Hepatocyte (in vitro differentiated cells): ENCODE measurements around the gene IL4I1. TPM values are rescaled to one million over a fixed set of nuclear protein-coding genes. Genes with fewer than 3 reads are reported as not detected.

Experiments
- DNase-seq: peaks from one replicate; pipeline ENCODE4 v3.0.0-alpha.2; 2016; ENCODE audit warnings: low spot score
- H2AFZ ChIP-seq: fragments of 200-600 bp; sonication (generic); 2 replicates; pipeline ENCODE4 v1.6.0; 2016; ENCODE audit warnings: antibody characterized with exemption, mild to moderate bottlenecking
- H3K27ac ChIP-seq: fragments of 200-600 bp; sonication (generic); 2 replicates; pipeline ENCODE4 v1.5.1; 2016; ENCODE audit warnings: mild to moderate bottlenecking
- H3K27me3 ChIP-seq: fragments of 200-600 bp; sonication (generic); 2 replicates; pipeline ENCODE4 v1.6.1; 2016
- H3K36me3 ChIP-seq: fragments of 200-600 bp; sonication (generic); replicated peaks from 2 replicates; pipeline ENCODE4 v1.5.1; 2016; ENCODE audit warnings: low read depth; ENCODE audit not compliant: insufficient read depth
- H3K4me1 ChIP-seq: fragments of 200-600 bp; sonication (generic); 2 replicates; pipeline ENCODE4 v1.5.1; 2016; ENCODE audit warnings: mild to moderate bottlenecking, moderate library complexity; ENCODE audit not compliant: insufficient read depth
- H3K4me2 ChIP-seq: fragments of 200-600 bp; sonication (generic); 2 replicates; pipeline ENCODE4 v1.6.0; 2016
- H3K4me3 ChIP-seq: fragments of 200-600 bp; sonication (generic); 2 replicates; pipeline ENCODE4 v1.5.1; 2016; ENCODE audit warnings: mild to moderate bottlenecking
- H3K79me2 ChIP-seq: fragments of 200-600 bp; sonication (generic); 2 replicates; pipeline ENCODE4 v1.6.0; 2017; ENCODE audit warnings: mild to moderate bottlenecking
- H3K9me2 ChIP-seq: fragments of 200-600 bp; sonication (generic); replicated peaks from 2 replicates; pipeline ENCODE4 v1.6.0; 2017; ENCODE audit warnings: mild to moderate bottlenecking; ENCODE audit not compliant: insufficient read depth
- H3K9me3 ChIP-seq: fragments of 200-600 bp; sonication (generic); 2 replicates; pipeline ENCODE4 v1.5.1; 2016; ENCODE audit warnings: low read depth, mild to moderate bottlenecking
- H4K20me1 ChIP-seq: fragments of 200-600 bp; sonication (generic); 2 replicates; pipeline ENCODE4 v1.6.0; 2016; ENCODE audit warnings: mild to moderate bottlenecking; ENCODE audit not compliant: insufficient read depth, poor library complexity, severe bottlenecking
- EZH2 ChIP-seq: fragments of 200-600 bp; sonication (generic); IDR thresholded peaks from 2 replicates; pipeline ENCODE4 v1.6.1; 2016; ENCODE audit warnings: antibody characterized with exemption, mild to moderate bottlenecking, borderline replicate concordance
- EZH2phosphoT487 ChIP-seq: fragments of 200-600 bp; sonication (generic); IDR thresholded peaks from one replicate; pipeline ENCODE4 v1.6.1; 2018; ENCODE audit warnings: antibody characterized with exemption, mild to moderate bottlenecking, low read depth, moderate library complexity; ENCODE audit not compliant: unreplicated experiment, severe bottlenecking
- WGBS: methylation state at CpG from one replicate; pipeline ENCODE4 v1.1.6; 2016; ENCODE audit warnings: low lambda C conversion rate; ENCODE audit errors: missing lambda C conversion rate; 5-methylcytosine and 5-hydroxymethylcytosine counted together
- polyA plus RNA-seq: library from polyadenylated mRNA; unstranded; fragments of >200 nt; fragmentation: Nextera tagmentation; extraction: Ambion mirVana; gene quantifications from 2 replicates; pipeline ENCODE4 v1.2.1, GENCODE V29; 2016
- total RNA-seq: library from RNA; depleted of rRNA; stranded (reverse); fragments of >200 nt; gene quantifications from 2 replicates; pipeline ENCODE4 v1.2.3, GENCODE V29; 2014
- TF ChIP-seq, protein P1 (sequence below): fragments of 200-600 bp; sonication (generic); IDR thresholded peaks from 2 replicates; pipeline ENCODE4 v1.5.1; 2016; ENCODE audit warnings: antibody characterized with exemption, mild to moderate bottlenecking; ENCODE audit not compliant: poor library complexity

The IL4I1 gene
- total and polyA plus RNA-seq, 2 experiments from 2014 or later = 0.33 to 0.60 TPM

DNA sequence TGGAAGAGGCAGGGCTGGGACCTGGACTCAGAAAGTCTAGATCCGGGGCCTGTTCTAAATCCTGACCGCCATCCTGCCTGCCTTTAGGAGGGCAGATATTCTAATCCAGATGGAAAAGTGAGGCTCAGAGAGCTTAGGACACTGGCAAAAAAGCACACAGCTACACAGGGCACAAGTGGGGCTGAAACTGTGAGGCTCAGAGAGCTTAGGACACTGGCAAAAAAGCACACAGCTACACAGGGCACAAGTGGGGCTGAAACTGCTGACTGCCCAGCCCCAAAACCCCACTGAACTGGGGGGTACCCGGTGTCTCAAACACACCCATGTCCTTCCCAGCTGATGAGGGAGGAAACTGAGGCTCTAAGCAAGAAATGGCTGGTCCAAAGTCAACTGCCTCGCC, 21.5 kb downstream of the IL4I1 start:
- H3K4me2 ChIP-seq = peak overlapping the region; percentile 90
- peak overlapping the region; percentile 96 for H3K27ac ChIP-seq
- H4K20me1 ChIP-seq = no peaks in the 10 kb centered on the region
- peaks cover 13% of the 10 kb centered on the region for H3K4me1 ChIP-seq
- no peak for TF ChIP-seq EZH2
- TF ChIP-seq, protein P1, sequence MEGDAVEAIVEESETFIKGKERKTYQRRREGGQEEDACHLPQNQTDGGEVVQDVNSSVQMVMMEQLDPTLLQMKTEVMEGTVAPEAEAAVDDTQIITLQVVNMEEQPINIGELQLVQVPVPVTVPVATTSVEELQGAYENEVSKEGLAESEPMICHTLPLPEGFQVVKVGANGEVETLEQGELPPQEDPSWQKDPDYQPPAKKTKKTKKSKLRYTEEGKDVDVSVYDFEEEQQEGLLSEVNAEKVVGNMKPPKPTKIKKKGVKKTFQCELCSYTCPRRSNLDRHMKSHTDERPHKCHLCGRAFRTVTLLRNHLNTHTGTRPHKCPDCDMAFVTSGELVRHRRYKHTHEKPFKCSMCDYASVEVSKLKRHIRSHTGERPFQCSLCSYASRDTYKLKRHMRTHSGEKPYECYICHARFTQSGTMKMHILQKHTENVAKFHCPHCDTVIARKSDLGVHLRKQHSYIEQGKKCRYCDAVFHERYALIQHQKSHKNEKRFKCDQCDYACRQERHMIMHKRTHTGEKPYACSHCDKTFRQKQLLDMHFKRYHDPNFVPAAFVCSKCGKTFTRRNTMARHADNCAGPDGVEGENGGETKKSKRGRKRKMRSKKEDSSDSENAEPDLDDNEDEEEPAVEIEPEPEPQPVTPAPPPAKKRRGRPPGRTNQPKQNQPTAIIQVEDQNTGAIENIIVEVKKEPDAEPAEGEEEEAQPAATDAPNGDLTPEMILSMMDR = no peak
- no peak for TF ChIP-seq EZH2phosphoT487
- H3K79me2 ChIP-seq = peaks cover 47% of the 10 kb centered on the region
- no peaks in the 10 kb centered on the region for H3K9me2 ChIP-seq
- H3K27me3 ChIP-seq = no peaks in the 10 kb centered on the region
- no peaks in the 10 kb centered on the region for H3K36me3 ChIP-seq
- H3K4me3 ChIP-seq = peak overlapping the region; percentile 69
- 87% methylated on average over 4 of the region's 4 CpGs for WGBS
- DNase-seq = no peak
- no peak overlapping the region for H2AFZ ChIP-seq
- no peaks in the 10 kb centered on the region for H3K9me3 ChIP-seq

DNA sequence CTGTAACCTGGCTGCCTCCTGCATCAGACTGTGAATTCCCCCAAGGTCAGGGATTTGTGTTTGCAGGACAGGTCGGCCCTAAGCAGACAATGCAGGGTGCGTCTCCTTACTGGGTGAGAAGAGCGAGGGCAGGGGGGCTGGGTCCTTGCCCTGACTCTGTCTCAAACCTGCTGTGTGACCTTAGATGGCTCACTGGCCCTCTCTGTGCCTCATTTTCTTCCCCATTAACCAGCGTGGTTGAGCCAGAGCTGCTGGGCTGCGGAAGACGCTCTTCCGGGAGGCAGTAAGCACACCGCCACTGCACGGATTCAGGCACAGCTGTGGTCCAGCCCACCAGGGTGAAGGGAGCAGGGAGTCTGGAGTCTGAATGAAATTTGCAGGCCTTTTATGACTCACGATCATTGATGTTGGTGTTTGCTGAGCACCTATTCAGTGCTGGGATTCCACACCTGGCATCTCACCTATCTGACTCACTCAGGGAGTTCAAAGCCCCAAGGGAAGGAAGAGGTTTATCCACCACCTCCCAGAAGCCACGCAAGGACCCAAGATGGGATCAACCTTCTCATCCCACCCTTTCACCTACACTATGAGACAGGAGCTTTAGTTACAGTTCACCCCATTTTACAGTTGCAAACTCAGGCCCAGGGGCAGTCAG, 22.1 kb downstream of the IL4I1 start:
- peak overlapping the region; percentile 90 for H3K4me2 ChIP-seq
- TF ChIP-seq EZH2 = no peak
- TF ChIP-seq, protein P1 = no peak
- no peak for TF ChIP-seq EZH2phosphoT487

DNA sequence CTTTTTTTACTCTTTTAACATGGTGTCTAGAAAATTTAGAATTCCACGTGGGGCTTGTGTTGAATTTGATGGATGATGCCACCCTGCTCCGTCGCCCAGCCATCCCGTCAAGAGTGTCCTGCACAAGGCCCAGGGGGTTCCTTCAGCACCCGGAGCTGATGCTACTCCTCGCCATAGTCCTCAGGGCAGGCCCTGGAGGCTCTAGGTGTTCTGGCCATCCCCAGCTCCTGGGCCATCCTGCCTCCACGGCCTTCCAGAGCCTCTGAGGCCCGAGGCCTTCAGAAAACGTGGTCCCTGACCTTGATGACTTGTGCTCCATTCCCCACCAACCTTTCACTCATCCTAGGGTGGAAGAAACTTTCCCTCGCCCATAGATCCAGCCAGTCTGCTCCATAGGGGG, 22.9 kb downstream of the IL4I1 start:
- Histone ChIP-seq H3K9me3 (no peaks in the 10 kb centered on the region), H4K20me1 (no peaks in the 10 kb centered on the region), H3K4me2 (no peak overlapping the region), H3K27ac (no peak overlapping the region), H2AFZ (no peak overlapping the region), H3K79me2 (peaks cover 39% of the 10 kb centered on the region), H3K27me3 (no peaks in the 10 kb centered on the region), H3K4me1 (peaks cover 13% of the 10 kb centered on the region), H3K4me3 (no peak overlapping the region), H3K36me3 (no peaks in the 10 kb centered on the region), H3K9me2 (no peaks in the 10 kb centered on the region)
- TF ChIP-seq, protein P1 = no peak
- TF ChIP-seq EZH2 (no peak), EZH2phosphoT487 (no peak)
- WGBS = 96% methylated on average over 10 of the region's 10 CpGs
- no peak for DNase-seq

More for the DNA sequence above, 22.1 kb downstream of the IL4I1 start:
- H3K9me3 ChIP-seq = no peaks in the 10 kb centered on the region
- peaks cover 16% of the 10 kb centered on the region for H3K4me1 ChIP-seq
- peaks cover 47% of the 10 kb centered on the region for H3K79me2 ChIP-seq
- no peaks in the 10 kb centered on the region for H3K9me2 ChIP-seq
- WGBS = 96% methylated on average over 11 of the region's 11 CpGs
- no peak overlapping the region for H3K4me3 ChIP-seq
- H3K27me3 ChIP-seq = no peaks in the 10 kb centered on the region
- no peak overlapping the region for H2AFZ ChIP-seq
- no peak overlapping the region for H3K27ac ChIP-seq
- DNase-seq = no peak
- no peaks in the 10 kb centered on the region for H4K20me1 ChIP-seq
- no peaks in the 10 kb centered on the region for H3K36me3 ChIP-seq
